HL-60 (cell line): ENCODE measurements around the gene PCBD2.

Experiments
- DNase-seq, 2 experiments: peaks; one replicate each; pipeline ENCODE4 v3.0.0-alpha.2; 2010 to 2020; ENCODE audit warnings: low read depth in 1 of 2, low spot score in 1 of 2
- H3K27ac ChIP-seq: fragments of 250-450 bp; sonication (Bioruptor Pico); replicated peaks from 2 replicates; pipeline ENCODE4 v1.5.1; 2020; ENCODE audit warnings: mild to moderate bottlenecking, moderate library complexity
- H3K27me3 ChIP-seq: fragments of 250-450 bp; sonication (Bioruptor Pico); 2 replicates; pipeline ENCODE4 v1.5.1; 2021; ENCODE audit warnings: mild to moderate bottlenecking, moderate library complexity; ENCODE audit not compliant: insufficient read depth, poor library complexity, severe bottlenecking
- H3K4me3 ChIP-seq: replicated peaks from 2 replicates; pipeline ENCODE4 v1.5.1; 2011; ENCODE audit warnings: mild to moderate bottlenecking, control low read depth, low read length; ENCODE audit not compliant: insufficient read depth
- CTCF ChIP-seq: IDR thresholded peaks from one replicate; pipeline ENCODE4 v1.5.1; 2011; ENCODE audit warnings: low read length, control low read depth, inconsistent platforms; ENCODE audit not compliant: insufficient read depth
- GABPA ChIP-seq: IDR thresholded peaks from 2 replicates; pipeline ENCODE4 v1.6.1; 2012; ENCODE audit warnings: low read depth
- POLR2AphosphoS5 ChIP-seq: IDR thresholded peaks from 2 replicates; pipeline ENCODE4 v1.6.1; 2012; ENCODE audit warnings: low read depth
- REST ChIP-seq: IDR thresholded peaks from 2 replicates; pipeline ENCODE4 v1.6.1; 2012; ENCODE audit warnings: low read depth; ENCODE audit not compliant: insufficient replicate concordance
- SPI1 ChIP-seq: IDR thresholded peaks from 2 replicates; pipeline ENCODE4 v1.6.1; 2012; ENCODE audit warnings: low read depth, mild to moderate bottlenecking, borderline replicate concordance

PCBD2 gene

GRCh38 chr5:135009736-135010501 lies 105.0 kb downstream of the PCBD2 start:
- TF ChIP-seq POLR2AphosphoS5 = no peak
- no peak for TF ChIP-seq SPI1
- TF ChIP-seq GABPA = no peak
- no peak for TF ChIP-seq CTCF
- no peaks in the 10 kb centered on the region for H3K27me3 ChIP-seq
- no peak overlapping the region for H3K4me3 ChIP-seq
- no peak overlapping the region for H3K27ac ChIP-seq
- no peak for DNase-seq

GRCh38 chr5:135010502-135011354 lies 105.8 kb downstream of the PCBD2 start:
- H3K27me3 ChIP-seq = no peaks in the 10 kb centered on the region
- no peak for DNase-seq
- H3K27ac ChIP-seq = no peak overlapping the region
- no peak overlapping the region for H3K4me3 ChIP-seq
- TF ChIP-seq CTCF (no peak), REST (no peak), SPI1 (no peak), POLR2AphosphoS5 (no peak), GABPA (no peak)

- Histone ChIP-seq H3K27me3 (no peaks in the 10 kb centered on the region), H3K27ac (no peak overlapping the region), H3K4me3 (no peak overlapping the region)
- TF ChIP-seq GABPA (no peak), CTCF (no peak), POLR2AphosphoS5 (no peak), SPI1 (no peak), REST (no peak)
- no peak for DNase-seq
Observed at GRCh38 chr5:135011355-135012032, 106.6 kb downstream of the PCBD2 start.
